GM21390 (cell line): ENCODE data around the gene PEPD.

Experiments
- ATAC-seq: cut with Tn5 transposase; IDR thresholded peaks from one replicate; pipeline ENCODE4 v1.9.1; 2021; ENCODE audit not compliant: unreplicated experiment

The PEPD gene

GRCh38 chr19:33410915-33411401 is 110.6 kb downstream of the PEPD start:
- no peak for ATAC-seq

- no peak for ATAC-seq
Observed at GRCh38 chr19:33409906-33410685, 111.5 kb downstream of the PEPD start.

GRCh38 chr19:33408538-33409434 is 112.8 kb downstream of the PEPD start:
- no peak for ATAC-seq

- no peak for ATAC-seq
Observed at GRCh38 chr19:33408116-33408515, 113.5 kb downstream of the PEPD start.

GRCh38 chr19:33407716-33408115 is 113.9 kb downstream of the PEPD start:
- no peak for ATAC-seq

- no peak for ATAC-seq
Observed at GRCh38 chr19:33407140-33407551, 114.4 kb downstream of the PEPD start.

GRCh38 chr19:33406521-33407139 is 115.0 kb downstream of the PEPD start:
- ATAC-seq, result no peak

GRCh38 chr19:33405553-33406461 is 115.8 kb downstream of the PEPD start:
- ATAC-seq, result no peak

- ATAC-seq, result no peak
Observed at GRCh38 chr19:33405254-33405552, 116.4 kb downstream of the PEPD start.

GRCh38 chr19:33404506-33405253 is 116.9 kb downstream of the PEPD start:
- no peak for ATAC-seq

- ATAC-seq, result no peak
Observed at GRCh38 chr19:33403973-33404304, 117.7 kb downstream of the PEPD start.

GRCh38 chr19:33403221-33403972 is 118.2 kb downstream of the PEPD start:
- ATAC-seq, result no peak

- ATAC-seq, result no peak
Observed at GRCh38 chr19:33402421-33403220, 119.0 kb downstream of the PEPD start.

GRCh38 chr19:33401683-33402420 is 119.7 kb downstream of the PEPD start:
- no peak for ATAC-seq

GRCh38 chr19:33400856-33401682 is 120.5 kb downstream of the PEPD start:
- no peak for ATAC-seq

- no peak for ATAC-seq
Observed at GRCh38 chr19:33399745-33400681, 121.6 kb downstream of the PEPD start.
